Endothelial cell of umbilical vein (primary cell): ENCODE measurements around the gene SLC39A9. TPM values are rescaled to one million over a fixed set of nuclear protein-coding genes. Genes with fewer than 3 reads are reported as not detected.

Experiments used
- BruUV-seq: library from RNA; stranded (reverse); fragments of 400-500 nt; replicated peaks from 2 replicates; lab custom pipeline; 2021; lab: Mats Ljungman, UMichigan
- CTCF ChIA-PET: fragments of 300-600, 350-600 bp; sonication (Branson Sonifier 250); formaldehyde crosslinking; loops from one replicate; lab custom pipeline; 2021; ENCODE audit warnings: antibody characterized with exemption, inconsistent platforms; lab: Charles Lee
- POLR2A ChIA-PET: fragments of 300-600, 350-600 bp; sonication (Branson Sonifier 250); formaldehyde crosslinking; loops from one replicate; lab custom pipeline; 2021; ENCODE audit warnings: antibody characterized with exemption, inconsistent platforms; lab: Charles Lee
- DNase-seq: peaks from one replicate; pipeline ENCODE4 v3.0.0-alpha.2; 2011; ENCODE audit warnings: low read depth, low spot score
- FAIRE-seq: peaks from 2 replicates; lab custom pipeline; 2011; peaks lifted over from hg19 to GRCh38; lab: Jason Lieb, UNC
- H2AFZ ChIP-seq: 2 replicates; pipeline ENCODE4 v1.6.0; 2012; ENCODE audit warnings: low read depth, low read length, control low read depth, inconsistent platforms
- H3K27ac ChIP-seq: 2 replicates; pipeline ENCODE4 v1.5.1; 2011; ENCODE audit warnings: low read depth, mild to moderate bottlenecking, control low read depth, low read length, moderate library complexity; ENCODE audit not compliant: insufficient read depth
- H3K27me3 ChIP-seq, 2 experiments: 2 replicates each; pipeline versions ENCODE4 v1.6.0 to v1.6.1; 2011; ENCODE audit warnings: low read length in 2 of 2, mixed read lengths in 1 of 2; ENCODE audit not compliant: control insufficient read depth in 2 of 2, insufficient read depth in 2 of 2
- H3K36me3 ChIP-seq, 2 experiments: 2 replicates in 1 of 2; 3 replicates in 1 of 2; pipeline ENCODE4 v1.5.1; 2011; ENCODE audit warnings: low read length in 2 of 2, mild to moderate bottlenecking in 1 of 2, moderate library complexity in 1 of 2; ENCODE audit not compliant: control insufficient read depth in 2 of 2, insufficient read depth in 2 of 2; ENCODE audit errors: extremely low read depth in 1 of 2
- H3K4me1 ChIP-seq: 3 replicates; pipeline ENCODE4 v1.5.1; 2011; ENCODE audit warnings: mild to moderate bottlenecking, low read length; ENCODE audit not compliant: control insufficient read depth, insufficient read depth; ENCODE audit errors: extremely low read depth
- H3K4me2 ChIP-seq: 2 replicates; pipeline ENCODE4 v1.6.1; 2011; ENCODE audit warnings: low read length, control low read depth, mixed read lengths; ENCODE audit not compliant: insufficient read depth
- H3K4me3 ChIP-seq, 3 experiments: fragments of 200-600 bp in 1 of 3; sonication (generic), shearing (Covaris generic) in 1 of 3; replicated peaks in 1 of 3; 2 replicates each; pipeline ENCODE4 v1.5.1; 2011 to 2016; ENCODE audit warnings: control low read depth in 3 of 3, low read length in 3 of 3, mild to moderate bottlenecking in 2 of 3, inconsistent platforms in 1 of 3, low read depth in 1 of 3, moderate library complexity in 1 of 3; ENCODE audit not compliant: insufficient read depth in 1 of 3
- H3K79me2 ChIP-seq: 2 replicates; pipeline ENCODE4 v1.6.0; 2012; ENCODE audit warnings: low read length, inconsistent platforms; ENCODE audit not compliant: control insufficient read depth, insufficient read depth
- H3K9ac ChIP-seq: replicated peaks from 2 replicates; pipeline ENCODE3; 2011; ENCODE audit warnings: low read length, control low read depth; ENCODE audit not compliant: insufficient read depth; ENCODE audit errors: extremely low read depth
- H3K9me1 ChIP-seq: replicated peaks from 3 replicates; pipeline ENCODE4 v1.6.0; 2011; ENCODE audit warnings: mild to moderate bottlenecking, low read length; ENCODE audit not compliant: control insufficient read depth, insufficient read depth; ENCODE audit errors: extremely low read depth
- H3K9me3 ChIP-seq: replicated peaks from 2 replicates; pipeline ENCODE4 v1.5.1; 2012; ENCODE audit warnings: low read length, inconsistent platforms; ENCODE audit not compliant: control insufficient read depth, insufficient read depth
- H4K20me1 ChIP-seq: replicated peaks from 2 replicates; pipeline ENCODE3; 2011; ENCODE audit warnings: mild to moderate bottlenecking, low read length; ENCODE audit not compliant: control insufficient read depth, insufficient read depth; ENCODE audit errors: extremely low read depth
- EZH2 ChIP-seq: IDR thresholded peaks from 2 replicates; pipeline ENCODE4 v1.6.1; 2012; ENCODE audit warnings: borderline replicate concordance, low read depth, mild to moderate bottlenecking, moderate library complexity, low read length, inconsistent platforms; ENCODE audit not compliant: severe bottlenecking
- FOS ChIP-seq: IDR thresholded peaks from 2 replicates; pipeline ENCODE4 v1.6.1; 2011; ENCODE audit warnings: mild to moderate bottlenecking, low read length, moderate library complexity, borderline replicate concordance; ENCODE audit not compliant: insufficient read depth
- GATA2 ChIP-seq: IDR thresholded peaks from 2 replicates; pipeline ENCODE4 v1.7.0; 2011; ENCODE audit warnings: low read depth, mild to moderate bottlenecking, moderate library complexity, mixed read lengths, low read length; ENCODE audit not compliant: insufficient read length, insufficient read depth
- JUN ChIP-seq: IDR thresholded peaks from 2 replicates; pipeline ENCODE4 v1.6.1; 2011; ENCODE audit warnings: borderline replicate concordance, low read depth; ENCODE audit not compliant: insufficient read length, insufficient read depth
- MYC ChIP-seq: IDR thresholded peaks from one replicate; pipeline ENCODE4 v1.6.1; 2011; ENCODE audit warnings: mild to moderate bottlenecking, low read depth, low read length
- POLR2A ChIP-seq: IDR thresholded peaks from 2 replicates; pipeline ENCODE4 v1.6.1; 2012; ENCODE audit warnings: low read depth, mild to moderate bottlenecking, control low read depth, low read length
- POLR2AphosphoS5 ChIP-seq: IDR thresholded peaks from 2 replicates; pipeline ENCODE4 v1.6.1; 2012; ENCODE audit warnings: low read depth, mild to moderate bottlenecking, control low read depth, low read length, moderate library complexity; ENCODE audit not compliant: insufficient read depth
- dilution Hi-C: fragments of 300-500 bp; cut with MboI; formaldehyde crosslinking; loops from one replicate; pipeline ENCODE4 v1.15.0; 2019; ENCODE audit warnings: low sequenced_read_pairs; ENCODE audit not compliant: extremely low pct_ligation_motif_present
- intact Hi-C: fragments of 100-400 bp; cut with micrococcal nuclease; formaldehyde crosslinking; loops from one replicate; pipeline ENCODE4 v1.10.0; 2022
- polyA plus RNA-seq, 4 experiments: library from polyadenylated mRNA; depleted of rRNA in 3 of 4; stranded (reverse) in 3 of 4; unstranded in 1 of 4; fragments of >200 nt; gene quantifications; 2 replicates each; pipeline versions ENCODE4 v1.2.1 to v1.2.3, GENCODE V29; 2011 to 2012; ENCODE audit warnings: missing spikeins in 1 of 4
- total RNA-seq: library from RNA; stranded (reverse); gene quantifications from 2 replicates; pipeline ENCODE4 v1.2.3, GENCODE V29; 2021
- TF ChIP-seq, protein P1 (sequence below), 2 donors: IDR thresholded peaks; 1 replicate in 1 of 2; 2 replicates in 1 of 2; pipeline ENCODE4 v1.5.1; 2011; ENCODE audit warnings: low read length in 2 of 2, mild to moderate bottlenecking in 2 of 2, moderate library complexity in 2 of 2, control low read depth in 1 of 2, inconsistent platforms in 1 of 2, low read depth in 1 of 2; ENCODE audit not compliant: insufficient read depth in 1 of 2; ENCODE audit errors: extremely low read depth in 1 of 2
- TF ChIP-seq, protein P2 (sequence below): IDR thresholded peaks from 2 replicates; pipeline ENCODE4 v1.6.1; 2011; ENCODE audit not compliant: insufficient read depth, insufficient read length

Gene SLC39A9
- total and polyA plus RNA-seq, 2 donors (not counting 3 experiments of a cell fraction or from before 2014, with no cell fraction given) = 39.8 to 55.2 TPM

DNA sequence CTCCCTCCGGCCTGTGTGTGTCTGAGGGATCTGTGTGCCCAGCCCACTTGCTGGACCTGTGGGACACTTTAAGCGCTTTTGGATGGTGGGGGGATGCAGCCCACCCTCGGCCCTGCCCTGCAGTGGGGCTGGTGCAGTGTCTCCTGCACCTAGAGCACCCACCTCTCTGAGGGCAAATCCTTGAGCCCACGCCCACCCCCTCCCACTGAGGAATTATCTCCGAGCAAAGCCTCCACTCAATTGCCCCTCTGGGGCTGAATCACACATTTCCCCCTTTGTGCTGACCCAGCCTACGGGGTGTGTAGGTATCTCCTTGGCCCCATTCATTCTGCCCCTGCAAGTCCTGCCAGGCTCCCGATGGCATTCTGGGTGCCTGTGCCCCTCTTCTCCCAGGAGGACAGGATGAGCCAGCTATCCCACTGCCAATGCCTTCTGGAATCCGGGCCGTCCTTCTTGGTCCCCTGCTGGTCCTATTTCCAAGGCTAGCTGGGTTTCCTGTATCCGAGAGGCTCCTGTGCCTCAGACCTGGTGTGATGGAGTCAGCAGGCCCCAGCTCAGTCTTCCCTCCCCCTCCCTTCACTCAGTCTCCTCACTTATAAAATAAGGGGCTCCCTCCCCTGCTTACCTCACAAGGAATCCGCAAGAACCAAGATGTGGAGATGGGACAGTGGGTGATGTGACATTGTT, 49.3 kb upstream of the SLC39A9 start:
- Histone ChIP-seq H3K4me3 (no peak overlapping the region), H3K27ac (no peak overlapping the region), H3K9ac (no peak overlapping the region), H3K9me1 (no peaks in the 10 kb centered on the region), H3K36me3 (no peaks in the 10 kb centered on the region), H2AFZ (no peak overlapping the region), H3K79me2 (no peaks in the 10 kb centered on the region), H3K9me3 (no peaks in the 10 kb centered on the region), H3K27me3 (peaks cover 2 to 3% of the 10 kb centered on the region in 2 experiments), H3K4me2 (no peak overlapping the region), H3K4me1 (no peaks in the 10 kb centered on the region), H4K20me1 (no peaks in the 10 kb centered on the region)
- DNase-seq = no peak
- ChIA-PET CTCF (interaction anchor here (8.0 kb wide), 1 partner anchor 108 kb away, joined by 78 read pairs; no protein-coding TSS in a partner anchor), POLR2A (no interaction called here)
- dilution Hi-C loops (no loop called here), intact Hi-C loops (no loop called here)
- BruUV-seq = no TSS peak
- FAIRE-seq = no peak
- TF ChIP-seq POLR2AphosphoS5 = no peak
- no peak for TF ChIP-seq JUN
- no peak for TF ChIP-seq EZH2
- no peak for TF ChIP-seq MYC
- TF ChIP-seq, protein P1, sequence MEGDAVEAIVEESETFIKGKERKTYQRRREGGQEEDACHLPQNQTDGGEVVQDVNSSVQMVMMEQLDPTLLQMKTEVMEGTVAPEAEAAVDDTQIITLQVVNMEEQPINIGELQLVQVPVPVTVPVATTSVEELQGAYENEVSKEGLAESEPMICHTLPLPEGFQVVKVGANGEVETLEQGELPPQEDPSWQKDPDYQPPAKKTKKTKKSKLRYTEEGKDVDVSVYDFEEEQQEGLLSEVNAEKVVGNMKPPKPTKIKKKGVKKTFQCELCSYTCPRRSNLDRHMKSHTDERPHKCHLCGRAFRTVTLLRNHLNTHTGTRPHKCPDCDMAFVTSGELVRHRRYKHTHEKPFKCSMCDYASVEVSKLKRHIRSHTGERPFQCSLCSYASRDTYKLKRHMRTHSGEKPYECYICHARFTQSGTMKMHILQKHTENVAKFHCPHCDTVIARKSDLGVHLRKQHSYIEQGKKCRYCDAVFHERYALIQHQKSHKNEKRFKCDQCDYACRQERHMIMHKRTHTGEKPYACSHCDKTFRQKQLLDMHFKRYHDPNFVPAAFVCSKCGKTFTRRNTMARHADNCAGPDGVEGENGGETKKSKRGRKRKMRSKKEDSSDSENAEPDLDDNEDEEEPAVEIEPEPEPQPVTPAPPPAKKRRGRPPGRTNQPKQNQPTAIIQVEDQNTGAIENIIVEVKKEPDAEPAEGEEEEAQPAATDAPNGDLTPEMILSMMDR (IDR thresholded peaks at IDR 0.05; ENCODE audit: extremely low read depth in 1 of 2, insufficient read depth in 1 of 2, low read depth in 1 of 2, low read length in 2 of 2) = no peak
- no peak for TF ChIP-seq GATA2
- no peak for TF ChIP-seq POLR2A
- TF ChIP-seq, protein P2, sequence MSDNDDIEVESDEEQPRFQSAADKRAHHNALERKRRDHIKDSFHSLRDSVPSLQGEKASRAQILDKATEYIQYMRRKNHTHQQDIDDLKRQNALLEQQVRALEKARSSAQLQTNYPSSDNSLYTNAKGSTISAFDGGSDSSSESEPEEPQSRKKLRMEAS = no peak
- no peak for TF ChIP-seq FOS
